ENCODE results near the gene CLCNKB. TPM values are rescaled to one million over a fixed set of nuclear protein-coding genes. Genes with fewer than 3 reads are reported as not detected.

Gene CLCNKB
- total and polyA plus RNA-seq, 2 of the 13 experiments (the other 11 are each of a cell fraction or from before 2014, with no cell fraction given) = 0.04 TPM; not detected in 1

- 0 out of 2 replicates have a peak, but pooled peaks have one; percentile 28 for TF ChIP-seq ZBTB25 (CRISPR knock-in tag; IDR thresholded peaks at IDR 0.05)
- no peak for TF ChIP-seq ZBTB44 (CRISPR knock-in tag; IDR thresholded peaks at IDR 0.05)
- TF ChIP-seq SMAD3 (CRISPR knock-in tag; IDR thresholded peaks at IDR 0.05) = 0 out of 2 replicates have a peak, but pooled peaks have one; percentile 52
Observed at GRCh38 chr1:16009030-16009460, 34.5 kb upstream of the CLCNKB start (continued).

GRCh38 chr1:16009678-16010077 lies 33.9 kb upstream of the CLCNKB start:
- H3K9ac ChIP-seq (ENCODE audit: insufficient read depth, low read depth, low read length) = no peak overlapping the region
- in situ Hi-C loops (cut with HindIII; ENCODE audit: extremely low pct_ligation_motif_present, low pct_unique_long_range_greater_than_20kb) (loop anchor here (5.0 kb wide), 1 partner anchor 38 kb away; no protein-coding TSS in a partner anchor), intact Hi-C loops (cut with micrococcal nuclease; ENCODE audit: unreplicated experiment) (loop anchor here (1.0 to 2.0 kb wide), 2 partner anchors 23 to 47 kb away; no protein-coding TSS in a partner anchor)
- no peak overlapping the region for H3K27ac ChIP-seq (ENCODE audit: extremely low read length, insufficient read depth, low read length)
- no peak overlapping the region for H2AFZ ChIP-seq (ENCODE audit: low read length)
- DNase-seq (ENCODE audit: low spot score) = no peak
- no TSS peak for BruUV-seq (replicated peaks)
- H3K27me3 ChIP-seq (ENCODE audit: control insufficient read depth in 1 of 2, insufficient read depth in 2 of 2, low read length in 2 of 2) = peaks cover 0 to 13% of the 10 kb centered on the region in 2 experiments; a peak in 2 of 5 replicates
- H3K4me1 ChIP-seq (ENCODE audit: insufficient read depth, low read length) = peaks cover 67% of the 10 kb centered on the region
- no peak overlapping the region for H3K4me2 ChIP-seq (ENCODE audit: low read depth, low read length)
- no peaks in the 10 kb centered on the region for H3K9me3 ChIP-seq (ENCODE audit: low read length)
- ChIA-PET POLR2A (no interaction called here), CTCF (ENCODE audit: low intra/inter-chr PET ratio, low total read pairs) (interaction anchor here (1.3 to 2.7 kb wide), 3 partner anchors 23 to 46 kb away, joined by 4 to 35 read pairs (median 16); no protein-coding TSS in a partner anchor)
- no peak for ATAC-seq
- TF ChIP-seq ZC3H13 (CRISPR knock-in tag; IDR thresholded peaks at IDR 0.05) (peak; percentile 76; the same call in 1 of the 2 replicates), POLR2A (IDR thresholded peaks at IDR 0.05; ENCODE audit: insufficient read depth in 1 of 2, low read depth in 2 of 2, low read length in 2 of 2) (no peak), ZNF264 (CRISPR knock-in tag; IDR thresholded peaks at IDR 0.05) (no peak), RARG (CRISPR knock-in tag; IDR thresholded peaks at IDR 0.05; ENCODE audit: low read depth) (no peak)
- peaks cover 0 to 18% of the 10 kb centered on the region in 2 experiments for H3K36me3 ChIP-seq (replicated peaks in 1 of 2; ENCODE audit: control insufficient read depth in 1 of 2, insufficient read depth in 2 of 2, low read length in 2 of 2)
- FAIRE-seq = no peak
- peaks cover 9% of the 10 kb centered on the region for H3K79me2 ChIP-seq (ENCODE audit: insufficient read depth, low read length)
- peaks cover 20% of the 10 kb centered on the region; the same call in 1 of the 2 replicates for H4K20me1 ChIP-seq (ENCODE audit: insufficient read depth, low read length)
- no peak overlapping the region for H3K4me3 ChIP-seq (replicated peaks in 1 of 3; ENCODE audit: insufficient read depth in 1 of 3, low read depth in 2 of 3, low read length in 3 of 3)
- 87% methylated on average over 11 of the region's 11 CpGs for WGBS (ENCODE audit: low lambda C conversion rate)

Measured in HepG2 (cell line).